Endothelial cell of umbilical vein (primary cell): ENCODE results near the gene DENND4C.
A peak's percentile ranks its signal among the peaks of the same experiment; 100 is the strongest.

ENCODE experiments used
- CTCF ChIP-seq, 2 donors: IDR thresholded peaks; 1 replicate in 1 of 2; 2 replicates in 1 of 2; pipeline ENCODE4 v1.5.1; 2011; ENCODE audit warnings: low read length in 2 of 2, mild to moderate bottlenecking in 2 of 2, moderate library complexity in 2 of 2, control low read depth in 1 of 2, inconsistent platforms in 1 of 2, low read depth in 1 of 2; ENCODE audit not compliant: insufficient read depth in 1 of 2; ENCODE audit errors: extremely low read depth in 1 of 2
- EZH2 ChIP-seq: IDR thresholded peaks from 2 replicates; pipeline ENCODE4 v1.6.1; 2012; ENCODE audit warnings: borderline replicate concordance, low read depth, mild to moderate bottlenecking, moderate library complexity, low read length, inconsistent platforms; ENCODE audit not compliant: severe bottlenecking
- GATA2 ChIP-seq: IDR thresholded peaks from 2 replicates; pipeline ENCODE4 v1.7.0; 2011; ENCODE audit warnings: low read depth, mild to moderate bottlenecking, moderate library complexity, mixed read lengths, low read length; ENCODE audit not compliant: insufficient read length, insufficient read depth
- JUN ChIP-seq: IDR thresholded peaks from 2 replicates; pipeline ENCODE4 v1.6.1; 2011; ENCODE audit warnings: borderline replicate concordance, low read depth; ENCODE audit not compliant: insufficient read length, insufficient read depth
- POLR2A ChIP-seq: IDR thresholded peaks from 2 replicates; pipeline ENCODE4 v1.6.1; 2012; ENCODE audit warnings: low read depth, mild to moderate bottlenecking, control low read depth, low read length

GRCh38 chr9:19386502-19387044 is 156.1 kb downstream of the DENND4C start:
- TF ChIP-seq POLR2A (no peak), EZH2 (no peak), CTCF (IDR thresholded peaks at IDR 0.05; ENCODE audit: extremely low read depth in 1 of 2, insufficient read depth in 1 of 2, low read depth in 1 of 2, low read length in 2 of 2) (no peak), JUN (peak; percentile 40), GATA2 (no peak)
